GM10266 (cell line): ENCODE data around the gene CPNE9.

Source experiments
- DNase-seq: peaks from one replicate; pipeline ENCODE4 v3.0.0; 2012; ENCODE audit errors: extremely low spot score
- CTCF ChIP-seq: IDR thresholded peaks from 2 replicates; pipeline ENCODE4 v1.5.1; 2012; ENCODE audit warnings: mild to moderate bottlenecking, low read depth; ENCODE audit not compliant: control insufficient read depth, insufficient read depth; ENCODE audit errors: missing control alignments

The CPNE9 gene

GRCh38 chr3:9669720-9670432, 33.8 kb upstream of the CPNE9 start:
- no peak for DNase-seq

GRCh38 chr3:9673082-9673481, 30.6 kb upstream of the CPNE9 start:
- no peak for DNase-seq
- TF ChIP-seq CTCF: no peak

More at GRCh38 chr3:9669720-9670432, 33.8 kb upstream of the CPNE9 start:
- no peak for TF ChIP-seq CTCF

- TF ChIP-seq CTCF: no peak
These were observed 29.9 kb upstream of the CPNE9 start for GRCh38 chr3:9673752-9674151.

GRCh38 chr3:9675736-9676290, 27.8 kb upstream of the CPNE9 start:
- TF ChIP-seq CTCF: no peak

More at GRCh38 chr3:9673752-9674151, 29.9 kb upstream of the CPNE9 start:
- no peak for DNase-seq

GRCh38 chr3:9676785-9677184, 26.8 kb upstream of the CPNE9 start:
- DNase-seq: no peak

More at GRCh38 chr3:9675736-9676290, 27.8 kb upstream of the CPNE9 start:
- no peak for DNase-seq

GRCh38 chr3:9678493-9678892, 25.1 kb upstream of the CPNE9 start:
- no peak for DNase-seq
- no peak for TF ChIP-seq CTCF

More at GRCh38 chr3:9676785-9677184, 26.8 kb upstream of the CPNE9 start:
- TF ChIP-seq CTCF: no peak

- TF ChIP-seq CTCF: no peak
- no peak for DNase-seq
These were observed 24.1 kb upstream of the CPNE9 start for GRCh38 chr3:9679476-9680080.
